Muscle layer of colon (tissue), 2 donors: ENCODE data around the gene TLL1.

Experiments used
- H3K27ac ChIP-seq: one replicate; pipeline ENCODE4 v1.7.0; 2013; ENCODE audit warnings: low read depth, mild to moderate bottlenecking, low read length, moderate library complexity
- H3K27me3 ChIP-seq, 2 donors: one replicate each; pipeline ENCODE4 v1.7.0; 2013; ENCODE audit warnings: low read length in 2 of 2, mild to moderate bottlenecking in 2 of 2; ENCODE audit not compliant: insufficient read depth in 2 of 2, control insufficient read depth in 1 of 2
- H3K36me3 ChIP-seq: one replicate; pipeline ENCODE4 v1.7.0; 2013; ENCODE audit warnings: mild to moderate bottlenecking, low read length; ENCODE audit not compliant: insufficient read depth
- H3K4me1 ChIP-seq: one replicate; pipeline ENCODE4 v1.7.0; 2013; ENCODE audit warnings: mild to moderate bottlenecking, low read length; ENCODE audit not compliant: insufficient read depth
- H3K4me3 ChIP-seq, 2 donors: one replicate each; pipeline ENCODE4 v1.7.0; 2013; ENCODE audit warnings: low read length in 2 of 2, low read depth in 1 of 2, mild to moderate bottlenecking in 1 of 2, moderate library complexity in 1 of 2
- H3K9ac ChIP-seq: one replicate; pipeline ENCODE4 v1.7.0; 2013; ENCODE audit warnings: low read length
- H3K9me3 ChIP-seq: one replicate; pipeline ENCODE4 v1.7.0; 2013; ENCODE audit warnings: mild to moderate bottlenecking, low read length
- donor health status: abdominal sarcoma.
- donor health status: Adenocarcinoma of cecum.

The TLL1 gene

GRCh38 chr4:166017804-166018203 is 144.8 kb downstream of the TLL1 start:
- Histone ChIP-seq H3K36me3 (no peaks in the 10 kb centered on the region), H3K4me1 (peaks cover 6% of the 10 kb centered on the region), H3K27ac (no peak overlapping the region), H3K4me3 (no peak overlapping the region), H3K27me3 (no peaks in the 10 kb centered on the region), H3K9ac (no peak overlapping the region), H3K9me3 (no peaks in the 10 kb centered on the region)

DNA sequence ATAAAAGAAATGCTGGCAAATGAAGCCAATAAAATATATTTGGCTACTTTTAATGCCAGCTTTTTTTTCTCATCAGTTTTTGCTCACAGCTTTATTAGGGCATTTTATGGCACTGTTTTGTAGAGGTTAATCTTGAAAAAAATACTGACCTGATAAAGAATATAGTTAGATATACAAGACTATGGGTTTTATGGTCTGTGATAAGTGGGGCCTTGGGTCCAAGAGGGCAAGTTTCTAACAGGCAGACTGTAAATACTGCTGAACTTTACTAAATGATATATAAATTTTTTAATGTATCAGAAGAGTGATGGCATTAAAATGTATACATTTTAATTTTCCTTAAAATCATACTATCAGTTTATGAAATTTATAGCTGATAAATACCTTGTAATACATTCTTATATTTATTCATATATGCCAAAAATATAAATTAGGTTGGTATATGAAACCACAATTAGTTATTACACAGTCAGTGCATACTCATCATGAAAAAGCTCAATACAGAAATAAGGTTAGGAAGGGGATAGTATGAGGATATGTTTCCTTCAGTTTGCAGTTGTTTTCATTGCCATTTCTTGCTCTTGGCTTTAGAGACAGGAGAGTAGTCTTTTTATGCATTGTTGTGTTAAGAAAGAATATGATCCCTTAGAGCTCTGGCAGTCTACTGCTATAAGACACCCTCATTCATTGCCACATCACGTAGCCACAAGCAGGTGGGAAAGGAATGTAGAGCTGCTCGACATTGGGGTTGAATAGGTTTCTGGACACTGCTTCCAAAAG is 146.6 kb downstream of the TLL1 start:
- Histone ChIP-seq H3K4me1 (peaks cover 6% of the 10 kb centered on the region), H3K27ac (no peak overlapping the region), H3K9ac (no peak overlapping the region), H3K36me3 (no peaks in the 10 kb centered on the region), H3K27me3 (no peaks in the 10 kb centered on the region), H3K9me3 (no peaks in the 10 kb centered on the region), H3K4me3 (no peak overlapping the region)

- Histone ChIP-seq H3K9ac (no peak overlapping the region), H3K27me3 (no peaks in the 10 kb centered on the region), H3K4me1 (peaks cover 6% of the 10 kb centered on the region), H3K4me3 (no peak overlapping the region), H3K27ac (no peak overlapping the region), H3K9me3 (no peaks in the 10 kb centered on the region), H3K36me3 (no peaks in the 10 kb centered on the region)
Measured at GRCh38 chr4:166021617-166022016, 148.6 kb downstream of the TLL1 start.

DNA sequence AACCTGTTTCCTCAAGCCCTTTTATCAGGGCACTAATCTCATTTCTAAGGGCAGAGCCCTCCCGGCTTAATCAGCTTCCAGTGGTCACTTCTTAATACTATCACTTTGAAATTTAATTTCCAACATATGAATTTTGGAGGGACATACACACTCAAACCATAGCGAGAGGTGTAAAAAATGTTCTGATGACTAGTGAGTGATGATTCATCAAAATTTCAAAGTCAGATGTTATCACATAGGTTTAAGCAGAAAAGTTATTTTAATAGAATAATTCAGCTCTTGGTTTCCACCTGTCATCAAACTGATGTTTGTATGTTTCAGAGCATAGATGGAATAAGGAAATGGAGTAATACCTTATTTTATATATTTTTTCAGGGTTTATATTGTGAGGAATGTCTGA is 161.9 kb downstream of the TLL1 start:
- Histone ChIP-seq H3K36me3 (no peaks in the 10 kb centered on the region), H3K4me3 (no peak overlapping the region), H3K27ac (no peak overlapping the region), H3K27me3 (no peaks in the 10 kb centered on the region), H3K9ac (no peak overlapping the region), H3K9me3 (no peaks in the 10 kb centered on the region), H3K4me1 (no peaks in the 10 kb centered on the region)

GRCh38 chr4:166039822-166040221 is 166.8 kb downstream of the TLL1 start:
- Histone ChIP-seq H3K27me3 (no peaks in the 10 kb centered on the region), H3K9ac (no peak overlapping the region), H3K4me1 (no peaks in the 10 kb centered on the region), H3K27ac (no peak overlapping the region), H3K36me3 (no peaks in the 10 kb centered on the region), H3K4me3 (no peak overlapping the region), H3K9me3 (no peaks in the 10 kb centered on the region)

GRCh38 chr4:166042510-166043055 is 169.5 kb downstream of the TLL1 start:
- H3K27ac ChIP-seq: no peak overlapping the region

GRCh38 chr4:166043801-166044200 is 170.8 kb downstream of the TLL1 start:
- H3K9me3 ChIP-seq: no peaks in the 10 kb centered on the region
- H3K4me1 ChIP-seq: no peaks in the 10 kb centered on the region
- H3K9ac ChIP-seq: no peak overlapping the region
- H3K27me3 ChIP-seq: no peaks in the 10 kb centered on the region
- H3K36me3 ChIP-seq: no peaks in the 10 kb centered on the region
- no peak overlapping the region for H3K27ac ChIP-seq
- H3K4me3 ChIP-seq: no peak overlapping the region

More at GRCh38 chr4:166042510-166043055, 169.5 kb downstream of the TLL1 start:
- H3K9ac ChIP-seq: no peak overlapping the region
- no peaks in the 10 kb centered on the region for H3K4me1 ChIP-seq
- no peak overlapping the region for H3K4me3 ChIP-seq
- no peaks in the 10 kb centered on the region for H3K27me3 ChIP-seq
- no peaks in the 10 kb centered on the region for H3K9me3 ChIP-seq
- no peaks in the 10 kb centered on the region for H3K36me3 ChIP-seq

DNA sequence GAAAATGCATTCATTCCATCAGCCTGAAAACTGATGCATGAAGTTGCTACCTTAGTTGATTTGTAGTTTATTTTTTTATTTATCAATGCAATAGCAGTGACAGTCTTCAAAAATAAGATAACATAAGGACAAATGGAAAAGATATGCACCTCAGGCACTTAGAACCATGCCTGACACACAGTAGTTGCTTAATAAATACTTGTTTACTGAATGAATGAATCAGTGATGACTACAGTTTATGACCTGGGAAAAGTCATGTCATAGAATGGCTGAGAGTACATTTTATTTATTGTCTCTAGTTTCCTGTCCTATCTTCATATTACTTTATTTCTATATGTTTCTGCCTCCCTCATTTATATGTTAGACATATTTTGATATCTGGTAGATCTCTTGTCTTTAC is 171.8 kb downstream of the TLL1 start:
- Histone ChIP-seq H3K9me3 (no peaks in the 10 kb centered on the region), H3K4me1 (no peaks in the 10 kb centered on the region), H3K27ac (no peak overlapping the region), H3K36me3 (no peaks in the 10 kb centered on the region), H3K9ac (no peak overlapping the region), H3K27me3 (no peaks in the 10 kb centered on the region), H3K4me3 (no peak overlapping the region)

DNA sequence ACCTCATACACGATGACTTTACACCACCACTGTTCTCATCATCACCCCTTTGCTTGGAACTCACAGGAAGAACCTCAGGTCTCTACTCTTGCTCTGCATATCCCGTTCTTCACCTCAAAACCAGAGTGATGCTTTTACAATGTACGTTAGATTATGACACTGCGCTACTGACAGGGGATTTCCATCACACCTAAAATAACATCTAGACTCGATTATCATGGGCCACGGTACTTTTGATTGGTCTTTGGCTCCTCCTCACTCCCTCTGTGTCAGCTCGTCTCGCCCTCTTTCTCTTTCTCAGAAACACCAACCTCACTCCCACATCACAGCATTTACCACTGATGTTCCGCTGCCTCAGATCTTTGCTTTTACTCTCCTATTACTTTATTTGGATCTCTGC is 172.4 kb downstream of the TLL1 start:
- no peak overlapping the region for H3K9ac ChIP-seq
- H3K4me3 ChIP-seq: no peak overlapping the region
- no peaks in the 10 kb centered on the region for H3K9me3 ChIP-seq
- H3K4me1 ChIP-seq: no peaks in the 10 kb centered on the region
- H3K27ac ChIP-seq: no peak overlapping the region
- no peaks in the 10 kb centered on the region for H3K27me3 ChIP-seq
- H3K36me3 ChIP-seq: no peaks in the 10 kb centered on the region

GRCh38 chr4:166049036-166049435 is 176.0 kb downstream of the TLL1 start:
- no peaks in the 10 kb centered on the region for H3K36me3 ChIP-seq
- no peak overlapping the region for H3K27ac ChIP-seq
- H3K9ac ChIP-seq: no peak overlapping the region
- H3K9me3 ChIP-seq: no peaks in the 10 kb centered on the region
- no peaks in the 10 kb centered on the region for H3K4me1 ChIP-seq
- H3K27me3 ChIP-seq: no peaks in the 10 kb centered on the region
- H3K4me3 ChIP-seq: no peak overlapping the region

GRCh38 chr4:166064721-166065120 is 191.7 kb downstream of the TLL1 start:
- H3K9ac ChIP-seq: no peak overlapping the region
- no peak overlapping the region for H3K27ac ChIP-seq

GRCh38 chr4:166065324-166065723 is 192.3 kb downstream of the TLL1 start:
- Histone ChIP-seq H3K9me3 (no peaks in the 10 kb centered on the region), H3K4me3 (no peak overlapping the region), H3K4me1 (no peaks in the 10 kb centered on the region), H3K36me3 (no peaks in the 10 kb centered on the region), H3K27me3 (no peaks in the 10 kb centered on the region), H3K27ac (no peak overlapping the region), H3K9ac (no peak overlapping the region)

More at GRCh38 chr4:166064721-166065120, 191.7 kb downstream of the TLL1 start:
- H3K36me3 ChIP-seq: no peaks in the 10 kb centered on the region
- H3K9me3 ChIP-seq: no peaks in the 10 kb centered on the region
- H3K4me1 ChIP-seq: no peaks in the 10 kb centered on the region
- no peak overlapping the region for H3K4me3 ChIP-seq
- no peaks in the 10 kb centered on the region for H3K27me3 ChIP-seq
